ENCODE results near the gene PDGFRB. TPM values are rescaled to one million over a fixed set of nuclear protein-coding genes. Genes with fewer than 3 reads are reported as not detected.
A peak's percentile ranks its signal among the peaks of the same experiment; 100 is the strongest.

The PDGFRB gene
- total RNA-seq, 1 experiment from 2014 or later = not detected

DNA sequence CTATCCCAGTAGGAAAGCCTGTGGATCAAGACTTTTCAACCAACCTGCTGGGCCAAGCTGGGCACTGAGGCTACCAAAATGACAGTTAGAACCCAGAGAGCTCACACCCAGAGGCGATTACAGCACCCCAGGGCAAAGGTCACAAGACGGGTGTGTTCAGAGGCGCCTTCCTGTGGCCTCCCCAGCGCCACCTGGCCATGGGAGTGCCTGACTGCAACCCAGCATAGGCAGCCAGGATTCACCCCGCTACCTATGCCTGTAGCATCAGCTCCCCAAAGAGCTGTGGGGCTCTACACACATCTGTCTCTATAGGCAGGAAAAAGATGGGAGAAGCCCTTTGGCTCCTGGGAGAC lies 33.5 kb downstream of the PDGFRB start:
- CTCF ChIA-PET = interaction anchor here (0.5 to 1.0 kb wide), 6 partner anchors 11 to 593 kb away, joined by 3 read pairs; no protein-coding TSS in a partner anchor
- TF ChIP-seq, protein P1, sequence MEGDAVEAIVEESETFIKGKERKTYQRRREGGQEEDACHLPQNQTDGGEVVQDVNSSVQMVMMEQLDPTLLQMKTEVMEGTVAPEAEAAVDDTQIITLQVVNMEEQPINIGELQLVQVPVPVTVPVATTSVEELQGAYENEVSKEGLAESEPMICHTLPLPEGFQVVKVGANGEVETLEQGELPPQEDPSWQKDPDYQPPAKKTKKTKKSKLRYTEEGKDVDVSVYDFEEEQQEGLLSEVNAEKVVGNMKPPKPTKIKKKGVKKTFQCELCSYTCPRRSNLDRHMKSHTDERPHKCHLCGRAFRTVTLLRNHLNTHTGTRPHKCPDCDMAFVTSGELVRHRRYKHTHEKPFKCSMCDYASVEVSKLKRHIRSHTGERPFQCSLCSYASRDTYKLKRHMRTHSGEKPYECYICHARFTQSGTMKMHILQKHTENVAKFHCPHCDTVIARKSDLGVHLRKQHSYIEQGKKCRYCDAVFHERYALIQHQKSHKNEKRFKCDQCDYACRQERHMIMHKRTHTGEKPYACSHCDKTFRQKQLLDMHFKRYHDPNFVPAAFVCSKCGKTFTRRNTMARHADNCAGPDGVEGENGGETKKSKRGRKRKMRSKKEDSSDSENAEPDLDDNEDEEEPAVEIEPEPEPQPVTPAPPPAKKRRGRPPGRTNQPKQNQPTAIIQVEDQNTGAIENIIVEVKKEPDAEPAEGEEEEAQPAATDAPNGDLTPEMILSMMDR (conservative IDR thresholded peaks at IDR 0.05) = peak; percentile 68
- no peak for TF ChIP-seq EZH2 (IDR thresholded peaks at IDR 0.05; ENCODE audit: low read depth)
- H3K9me2 ChIP-seq (ENCODE audit: insufficient read depth) = no peaks in the 10 kb centered on the region
- H3F3A ChIP-seq (ENCODE audit: insufficient read depth, low read depth) = no peaks in the 10 kb centered on the region
- H3K27me3 ChIP-seq (ENCODE audit: insufficient read depth, low read depth) = no peaks in the 10 kb centered on the region
- no peak overlapping the region for H3K4me2 ChIP-seq
- H2AFZ ChIP-seq = no peak overlapping the region
- peaks cover 7% of the 10 kb centered on the region for H3K4me1 ChIP-seq (replicated peaks; ENCODE audit: insufficient read depth)
- no peaks in the 10 kb centered on the region for H3K9me3 ChIP-seq (ENCODE audit: insufficient read depth, low read depth)
- DNase-seq = peak in 1 of 2 experiments; percentile 57
- BruUV-seq (replicated peaks) = no TSS peak
- no peaks in the 10 kb centered on the region for H3K36me3 ChIP-seq (ENCODE audit: low read depth)
- no peak overlapping the region for H3K27ac ChIP-seq
- H4K20me1 ChIP-seq (ENCODE audit: insufficient read depth) = no peaks in the 10 kb centered on the region
- H3K79me2 ChIP-seq (ENCODE audit: low read depth) = no peaks in the 10 kb centered on the region
- intact Hi-C loops (cut with micrococcal nuclease; ENCODE audit: unreplicated experiment) = loop anchor here (1.0 kb wide), 2 partner anchors 121 to 285 kb away; no protein-coding TSS in a partner anchor
- POLR2A ChIA-PET (ENCODE audit: unreplicated experiment) = interaction anchor here (0.6 kb wide), 1 partner anchor 60 kb away, joined by 4 read pairs; no protein-coding TSS in a partner anchor
- H3K4me3 ChIP-seq = no peak overlapping the region

DNA sequence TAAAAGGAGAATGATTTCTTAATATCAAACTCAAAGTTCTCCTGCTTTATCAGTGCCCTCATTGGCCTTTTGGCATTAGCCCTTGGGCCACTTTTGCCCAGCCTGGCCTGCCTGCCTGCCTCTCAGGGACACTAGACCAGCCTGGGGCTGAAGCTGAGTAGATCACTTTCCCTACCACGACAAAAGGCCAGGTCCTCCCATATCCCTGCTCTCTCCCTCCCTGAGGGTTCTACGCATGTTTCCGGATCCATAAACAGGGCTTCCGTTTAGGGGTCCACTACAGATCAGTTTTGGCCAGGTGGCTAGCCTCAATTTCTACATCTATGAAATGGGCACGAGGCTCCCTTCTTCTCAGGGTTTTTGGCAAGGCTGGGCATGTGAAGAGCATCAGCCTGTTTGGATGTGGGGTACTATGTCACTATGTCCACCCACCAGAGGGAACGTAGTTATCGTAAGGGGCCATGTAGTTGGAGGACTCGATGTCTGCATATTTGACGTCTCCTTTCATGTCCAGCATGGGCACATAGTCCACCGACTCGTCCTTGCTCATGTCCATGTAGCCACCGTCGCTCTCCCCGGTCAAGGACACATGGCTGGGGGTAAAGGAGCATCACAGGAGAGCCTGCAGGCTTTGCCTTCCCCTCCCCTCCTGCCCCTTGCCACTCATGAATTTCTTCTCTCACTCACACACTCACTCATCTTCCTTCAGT lies 34.0 kb downstream of the PDGFRB start:
- H3K36me3 ChIP-seq (ENCODE audit: low read depth) = no peaks in the 10 kb centered on the region
- ChIA-PET POLR2A (ENCODE audit: unreplicated experiment) (interaction anchor here (0.6 to 0.7 kb wide), 2 partner anchors 59 to 269 kb away, joined by 4 read pairs; no protein-coding TSS in a partner anchor), CTCF (interaction anchor here (0.5 to 1.0 kb wide), 5 partner anchors 48 to 593 kb away, joined by 3 to 19 read pairs (median 3); no protein-coding TSS in a partner anchor)
- no peaks in the 10 kb centered on the region for H4K20me1 ChIP-seq (ENCODE audit: insufficient read depth)
- no peak overlapping the region for H3K27ac ChIP-seq
- H3K4me3 ChIP-seq = no peak overlapping the region
- H3K4me1 ChIP-seq (replicated peaks; ENCODE audit: insufficient read depth) = peaks cover 7% of the 10 kb centered on the region
- no peak for DNase-seq
- BruUV-seq (replicated peaks) = no TSS peak
- H3K9me2 ChIP-seq (ENCODE audit: insufficient read depth) = no peaks in the 10 kb centered on the region
- intact Hi-C loops (cut with micrococcal nuclease; ENCODE audit: unreplicated experiment) = loop anchor here (1.0 kb wide), 2 partner anchors 120 to 284 kb away; no protein-coding TSS in a partner anchor
- H3K27me3 ChIP-seq (ENCODE audit: insufficient read depth, low read depth) = no peaks in the 10 kb centered on the region
- H2AFZ ChIP-seq = no peak overlapping the region
- H3K9me3 ChIP-seq (ENCODE audit: insufficient read depth, low read depth) = no peaks in the 10 kb centered on the region
- H3F3A ChIP-seq (ENCODE audit: insufficient read depth, low read depth) = no peaks in the 10 kb centered on the region
- no peak for TF ChIP-seq EZH2 (IDR thresholded peaks at IDR 0.05; ENCODE audit: low read depth)
- TF ChIP-seq, protein P1 (conservative IDR thresholded peaks at IDR 0.05) = no peak
- no peaks in the 10 kb centered on the region for H3K79me2 ChIP-seq (ENCODE audit: low read depth)
- no peak overlapping the region for H3K4me2 ChIP-seq

DNA sequence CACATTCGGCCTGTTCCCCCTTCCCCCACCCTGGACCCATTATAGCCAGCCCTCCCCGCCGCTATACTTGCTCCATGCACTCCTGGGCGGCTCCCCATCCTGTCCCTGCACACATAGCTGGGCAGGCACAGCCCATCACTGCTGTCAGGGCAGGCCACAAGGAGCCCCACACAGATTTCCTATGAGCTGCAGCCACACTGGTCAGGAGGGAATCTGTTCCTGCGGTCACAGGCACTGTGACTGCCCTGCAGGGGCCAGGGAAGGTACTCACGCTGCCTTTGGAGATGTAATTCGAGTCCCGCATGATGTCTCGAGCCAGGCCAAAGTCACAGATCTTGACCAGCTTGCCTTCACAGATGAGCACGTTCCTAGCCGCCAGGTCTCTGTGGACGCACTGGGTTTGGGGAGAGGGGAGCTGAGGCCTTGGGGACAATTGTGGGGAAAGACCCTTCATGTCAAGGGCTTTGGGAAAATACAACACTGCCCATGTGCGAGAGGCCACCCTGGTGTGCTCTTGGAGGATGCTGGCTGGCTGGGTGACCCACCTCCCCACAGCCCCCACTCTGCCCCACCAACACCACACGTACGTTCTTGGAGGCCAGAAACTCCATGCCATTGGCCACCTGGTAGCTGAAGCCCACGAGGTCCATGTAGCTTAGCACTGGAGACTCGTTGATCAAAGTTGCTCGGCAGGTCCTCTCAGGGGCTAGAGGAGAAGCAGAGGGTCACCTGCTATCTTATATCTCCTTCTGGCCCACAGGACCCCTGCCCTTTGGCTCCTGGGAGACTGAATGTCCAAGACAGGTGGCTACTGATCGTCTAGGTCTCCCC lies 34.8 kb downstream of the PDGFRB start:
- Histone ChIP-seq H3K79me2 (ENCODE audit: low read depth) (no peaks in the 10 kb centered on the region), H4K20me1 (ENCODE audit: insufficient read depth) (no peaks in the 10 kb centered on the region), H2AFZ (no peak overlapping the region), H3K27ac (no peak overlapping the region), H3K4me1 (replicated peaks; ENCODE audit: insufficient read depth) (peaks cover 7% of the 10 kb centered on the region), H3K36me3 (ENCODE audit: low read depth) (no peaks in the 10 kb centered on the region), H3K9me2 (ENCODE audit: insufficient read depth) (no peaks in the 10 kb centered on the region), H3K9me3 (ENCODE audit: insufficient read depth, low read depth) (no peaks in the 10 kb centered on the region), H3F3A (ENCODE audit: insufficient read depth, low read depth) (no peaks in the 10 kb centered on the region), H3K4me3 (no peak overlapping the region), H3K4me2 (no peak overlapping the region), H3K27me3 (ENCODE audit: insufficient read depth, low read depth) (no peaks in the 10 kb centered on the region)
- ChIA-PET CTCF (interaction anchor here (0.6 kb wide), 1 partner anchor 344 kb away, joined by 19 read pairs; no protein-coding TSS in a partner anchor), POLR2A (ENCODE audit: unreplicated experiment) (interaction anchor here (0.7 kb wide), 1 partner anchor 268 kb away, joined by 4 read pairs; no protein-coding TSS in a partner anchor)
- intact Hi-C loops (cut with micrococcal nuclease; ENCODE audit: unreplicated experiment) = no loop called here
- no TSS peak for BruUV-seq (replicated peaks)
- TF ChIP-seq, protein P1 (conservative IDR thresholded peaks at IDR 0.05) = no peak
- TF ChIP-seq EZH2 (IDR thresholded peaks at IDR 0.05; ENCODE audit: low read depth) = no peak
- DNase-seq = no peak

All from PC-9 (cell line).